HCT116 (cell line): Measurements from ENCODE around the gene DNMT3B. TPM values are rescaled to one million over a fixed set of nuclear protein-coding genes. Genes with fewer than 3 reads are reported as not detected.

Source experiments
- ATAC-seq: fragments of 200-7000 bp; cut with Tn5 transposase; 2 replicates; pipeline ENCODE4 v1.9.1; 2020; ENCODE audit warnings: mild to moderate bottlenecking, moderate library complexity
- BruUV-seq: library from RNA; stranded (reverse); fragments of 400-500 nt; replicated peaks from 2 replicates; lab custom pipeline; 2021; lab: Mats Ljungman, UMichigan
- CTCF ChIA-PET: fragments of 300-600 bp; sonication (Branson Sonifier 250); formaldehyde crosslinking; loops from one replicate; lab custom pipeline; 2021; ENCODE audit warnings: antibody characterized with exemption; lab: Charles Lee
- POLR2A ChIA-PET: fragments of 300-600, 350-600 bp; sonication (Branson Sonifier 250); formaldehyde crosslinking; loops from one replicate; lab custom pipeline; 2021; ENCODE audit warnings: antibody characterized with exemption; lab: Charles Lee
- RAD21 ChIA-PET, 2 experiments: fragments of 300-600 bp; sonication (Branson Sonifier 250); formaldehyde crosslinking; loops; one replicate each; lab custom pipeline; 2023; ENCODE audit warnings: low total read pairs in 2 of 2; ENCODE audit not compliant: uncharacterized antibody in 2 of 2, unreplicated experiment in 2 of 2, low non-redundant PET in 1 of 2; lab: Charles Lee
- DNase-seq: peaks from one replicate; pipeline ENCODE4 v3.0.0-alpha.2; 2010; ENCODE audit warnings: low read depth, low spot score
- H2AFZ ChIP-seq: fragments of 200-600 bp; shearing (Covaris generic), sonication (generic); 2 replicates; pipeline ENCODE4 v1.6.1; 2017; ENCODE audit warnings: low read depth, mixed run types, mixed read lengths, antibody characterized with exemption, low read length; ENCODE audit not compliant: poor library complexity, severe bottlenecking
- H3K27ac ChIP-seq: 2 replicates; pipeline ENCODE4 v1.5.1; 2012; ENCODE audit warnings: low read depth, low read length
- H3K27me3 ChIP-seq: fragments of 200-600 bp; sonication (generic); 2 replicates; pipeline ENCODE4 v1.6.1; 2016; ENCODE audit warnings: mixed run types, low read length, mixed read lengths; ENCODE audit not compliant: insufficient read depth
- H3K36me3 ChIP-seq, 2 experiments: fragments of 200-500 bp in 1 of 2; fragments of 200-600 bp in 1 of 2; sonication (Bioruptor generic) in 1 of 2; sonication (generic) in 1 of 2; 2 replicates each; pipeline versions ENCODE4 v1.5.1 to v1.6.1; 2014 to 2016; ENCODE audit warnings: low read length in 2 of 2, inconsistent platforms in 1 of 2, mixed read lengths in 1 of 2, mixed run types in 1 of 2; ENCODE audit not compliant: insufficient read depth in 2 of 2, control insufficient read depth in 1 of 2
- H3K4me1 ChIP-seq, 2 experiments: fragments of 200-600 bp in 1 of 2; sonication (generic) in 1 of 2; 2 replicates each; pipeline versions ENCODE4 v1.5.1 to v1.6.1; 2012 to 2017; ENCODE audit warnings: low read length in 2 of 2, inconsistent platforms in 1 of 2, mild to moderate bottlenecking in 1 of 2, mixed read lengths in 1 of 2, mixed run types in 1 of 2, moderate library complexity in 1 of 2; ENCODE audit not compliant: insufficient read depth in 2 of 2, control insufficient read depth in 1 of 2
- H3K4me2 ChIP-seq: fragments of 200-600 bp; sonication (generic); 2 replicates; pipeline ENCODE4 v1.6.1; 2017; ENCODE audit warnings: mixed run types, low read length, mixed read lengths
- H3K4me3 ChIP-seq, 2 experiments: fragments of 200-600 bp in 1 of 2; sonication (generic) in 1 of 2; replicated peaks in 1 of 2; 2 replicates each; pipeline ENCODE4 v1.5.1; 2011 to 2016; ENCODE audit warnings: low read length in 2 of 2, control low read depth in 1 of 2, low read depth in 1 of 2, mild to moderate bottlenecking in 1 of 2, mixed read lengths in 1 of 2, mixed run types in 1 of 2
- H3K79me2 ChIP-seq: fragments of 200-600 bp; sonication (generic); 2 replicates; pipeline ENCODE4 v1.6.1; 2017; ENCODE audit warnings: mild to moderate bottlenecking, mixed run types, low read length, moderate library complexity, mixed read lengths; ENCODE audit not compliant: insufficient read depth
- H3K9ac ChIP-seq: fragments of 200-600 bp; sonication (generic); 2 replicates; pipeline ENCODE4 v1.6.1; 2016; ENCODE audit warnings: low read length, mixed read lengths
- H3K9me2 ChIP-seq: fragments of 200-600 bp; sonication (generic), shearing (Covaris generic); 2 replicates; pipeline ENCODE4 v1.6.1; 2017; ENCODE audit warnings: mixed run types, mild to moderate bottlenecking, moderate library complexity; ENCODE audit not compliant: insufficient read depth
- H3K9me3 ChIP-seq, 2 experiments: fragments of 200-500 bp in 1 of 2; fragments of 200-600 bp in 1 of 2; sonication (Bioruptor generic) in 1 of 2; sonication (generic) in 1 of 2; 2 replicates each; pipeline ENCODE4 v1.6.1; 2014 to 2017; ENCODE audit warnings: low read length in 2 of 2, mixed read lengths in 2 of 2, inconsistent platforms in 1 of 2, low read depth in 1 of 2, mild to moderate bottlenecking in 1 of 2, mixed run types in 1 of 2, moderate library complexity in 1 of 2; ENCODE audit not compliant: control insufficient read depth in 1 of 2, insufficient read depth in 1 of 2
- H4K20me1 ChIP-seq: fragments of 200-600 bp; sonication (generic), shearing (Covaris generic); 2 replicates; pipeline ENCODE4 v1.6.1; 2017; ENCODE audit warnings: mixed run types, mild to moderate bottlenecking, moderate library complexity; ENCODE audit not compliant: insufficient read depth
- ATF3 ChIP-seq: IDR thresholded peaks from 2 replicates; pipeline ENCODE4 v1.6.1; 2012
- CBX3 ChIP-seq: IDR thresholded peaks from 2 replicates; pipeline ENCODE4 v1.6.1; 2012; ENCODE audit warnings: low read depth
- EZH2 ChIP-seq: fragments of 200-600 bp; sonication (generic); IDR thresholded peaks from 2 replicates; pipeline ENCODE4 v1.6.1; 2017; ENCODE audit warnings: antibody characterized with exemption, mixed run types
- EZH2phosphoT487 ChIP-seq: fragments of 200-600 bp; IDR thresholded peaks from 2 replicates; pipeline ENCODE4 v1.6.1; 2018; ENCODE audit warnings: antibody characterized with exemption, borderline replicate concordance
- FOSL1 ChIP-seq: IDR thresholded peaks from 2 replicates; pipeline ENCODE4 v1.6.1; 2012; ENCODE audit warnings: low read depth
- JUND ChIP-seq: IDR thresholded peaks from 2 replicates; pipeline ENCODE4 v1.6.1; 2012
- RAD21 ChIP-seq: IDR thresholded peaks from 2 replicates; pipeline ENCODE4 v1.6.1; 2012; ENCODE audit warnings: low read depth, mild to moderate bottlenecking
- SRF ChIP-seq: IDR thresholded peaks from 2 replicates; pipeline ENCODE4 v1.6.1; 2012; ENCODE audit warnings: low read depth
- ZFX ChIP-seq: fragments of 450-650 bp; IDR thresholded peaks from 2 replicates; pipeline ENCODE4 v1.6.1; 2017
- ZNF274 ChIP-seq: fragments of 200-500 bp; sonication (Bioruptor generic); IDR thresholded peaks from 2 replicates; pipeline ENCODE4 v1.6.1; 2014; ENCODE audit warnings: mild to moderate bottlenecking, low read depth, low read length, inconsistent platforms
- intact Hi-C: fragments of 100-400 bp; cut with micrococcal nuclease; formaldehyde crosslinking; loops from 2 replicates; pipeline ENCODE4 v1.10.0; 2022
- total RNA-seq: library from RNA; stranded (reverse); gene quantifications from one replicate; pipeline ENCODE4 v1.2.1, GENCODE V29; 2021; ENCODE audit not compliant: unreplicated experiment
- TF ChIP-seq, protein P1 (sequence below): IDR thresholded peaks from 2 replicates; pipeline ENCODE4 v1.6.1; 2011; ENCODE audit warnings: mild to moderate bottlenecking, low read length, moderate library complexity; ENCODE audit not compliant: insufficient replicate concordance; ENCODE audit errors: extremely low read depth

DNMT3B gene
- total RNA-seq, 1 experiment from 2014 or later: 22.2 TPM

DNA sequence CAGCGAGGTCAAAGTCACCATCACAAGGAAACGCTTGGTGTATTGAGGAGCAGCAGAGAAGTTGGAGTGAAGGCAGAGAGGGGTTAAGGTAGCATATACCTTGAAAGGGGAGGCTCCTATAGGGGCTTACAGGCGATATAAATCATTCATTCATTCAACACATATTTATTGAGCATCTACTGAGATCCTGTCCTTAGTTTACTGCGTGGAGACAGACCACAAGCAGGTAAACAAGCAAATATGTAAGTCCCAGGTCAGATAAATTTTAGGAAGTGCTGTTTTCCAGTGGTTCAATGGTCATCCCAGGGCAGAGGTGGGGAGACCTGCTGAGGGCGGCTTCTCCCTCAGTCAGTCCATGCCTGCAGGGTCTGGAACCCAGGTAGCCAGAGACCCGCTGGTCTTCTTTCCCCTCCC, 761 bp upstream of the DNMT3B start:
- ChIA-PET RAD21 (no interaction called here), CTCF (no interaction called here), POLR2A (no interaction called here)
- H4K20me1 ChIP-seq: no peaks in the 10 kb centered on the region
- peak overlapping the region; percentile 95 for H3K9ac ChIP-seq
- H3K9me3 ChIP-seq: no peaks in the 10 kb centered on the region
- DNase-seq (no peak), ATAC-seq (no peak)
- peak overlapping the region; percentile 45 to 96 for H3K4me3 ChIP-seq
- no peaks in the 10 kb centered on the region for H3K27me3 ChIP-seq
- H3K79me2 ChIP-seq: peaks cover 33% of the 10 kb centered on the region
- intact Hi-C loops: no loop called here
- H2AFZ ChIP-seq: peak overlapping the region; percentile 53
- H3K9me2 ChIP-seq: no peaks in the 10 kb centered on the region
- peak overlapping the region; percentile 58 for H3K27ac ChIP-seq
- BruUV-seq: no TSS peak
- peaks cover 32 to 54% of the 10 kb centered on the region in 2 experiments for H3K4me1 ChIP-seq
- TF ChIP-seq ZFX (no peak), JUND (no peak), ATF3 (no peak), CBX3 (no peak), EZH2phosphoT487 (no peak), ZNF274 (no peak), SRF (no peak)
- H3K36me3 ChIP-seq: no peaks in the 10 kb centered on the region
- H3K4me2 ChIP-seq: peak overlapping the region; percentile 99

GRCh38 chr20:32762754-32763201, 593 bp downstream of the DNMT3B start:
- peak overlapping the region; percentile 99 for H3K4me2 ChIP-seq
- H4K20me1 ChIP-seq: no peaks in the 10 kb centered on the region
- H3K9me2 ChIP-seq: no peaks in the 10 kb centered on the region
- no TSS peak for BruUV-seq
- intact Hi-C loops: no loop called here
- DNase-seq (no peak), ATAC-seq (peak; percentile 4; the same call in 1 of the 2 replicates)
- RAD21 ChIA-PET: interaction anchor here in 1 of 2 experiments (0.6 kb wide), 1 partner anchor 227 kb away, joined by 4 read pairs; no protein-coding TSS in a partner anchor
- TF ChIP-seq, protein P1, sequence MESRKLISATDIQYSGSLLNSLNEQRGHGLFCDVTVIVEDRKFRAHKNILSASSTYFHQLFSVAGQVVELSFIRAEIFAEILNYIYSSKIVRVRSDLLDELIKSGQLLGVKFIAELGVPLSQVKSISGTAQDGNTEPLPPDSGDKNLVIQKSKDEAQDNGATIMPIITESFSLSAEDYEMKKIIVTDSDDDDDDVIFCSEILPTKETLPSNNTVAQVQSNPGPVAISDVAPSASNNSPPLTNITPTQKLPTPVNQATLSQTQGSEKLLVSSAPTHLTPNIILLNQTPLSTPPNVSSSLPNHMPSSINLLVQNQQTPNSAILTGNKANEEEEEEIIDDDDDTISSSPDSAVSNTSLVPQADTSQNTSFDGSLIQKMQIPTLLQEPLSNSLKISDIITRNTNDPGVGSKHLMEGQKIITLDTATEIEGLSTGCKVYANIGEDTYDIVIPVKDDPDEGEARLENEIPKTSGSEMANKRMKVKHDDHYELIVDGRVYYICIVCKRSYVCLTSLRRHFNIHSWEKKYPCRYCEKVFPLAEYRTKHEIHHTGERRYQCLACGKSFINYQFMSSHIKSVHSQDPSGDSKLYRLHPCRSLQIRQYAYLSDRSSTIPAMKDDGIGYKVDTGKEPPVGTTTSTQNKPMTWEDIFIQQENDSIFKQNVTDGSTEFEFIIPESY: no peak
- TF ChIP-seq FOSL1 (no peak), RAD21 (no peak), CBX3 (no peak), EZH2 (no peak)
- H3K27me3 ChIP-seq: no peaks in the 10 kb centered on the region
- H3K36me3 ChIP-seq: no peaks in the 10 kb centered on the region
- no peaks in the 10 kb centered on the region for H3K9me3 ChIP-seq
- H3K79me2 ChIP-seq: peaks cover 47% of the 10 kb centered on the region
- CTCF ChIA-PET: interaction anchor here (0.6 to 6.7 kb wide), 2 partner anchors 15 to 27 kb away, joined by 3 to 47 read pairs; no protein-coding TSS in a partner anchor
- peak overlapping the region; percentile 95 for H3K9ac ChIP-seq
- H2AFZ ChIP-seq: no peak overlapping the region
- H3K4me1 ChIP-seq: peaks cover 45 to 67% of the 10 kb centered on the region in 2 experiments
- H3K27ac ChIP-seq: peak overlapping the region; percentile 83
- peak overlapping the region; percentile 94 to 96 for H3K4me3 ChIP-seq
- POLR2A ChIA-PET: interaction anchor here (1.0 to 1.8 kb wide), 3 partner anchors 16 to 81 kb away, joined by 3 to 9 read pairs (median 7); no protein-coding TSS in a partner anchor
